ENCODE measurements around the gene MAPK8IP3. TPM values are rescaled to one million over a fixed set of nuclear protein-coding genes. Genes with fewer than 3 reads are reported as not detected.

MAPK8IP3 gene, protein sequence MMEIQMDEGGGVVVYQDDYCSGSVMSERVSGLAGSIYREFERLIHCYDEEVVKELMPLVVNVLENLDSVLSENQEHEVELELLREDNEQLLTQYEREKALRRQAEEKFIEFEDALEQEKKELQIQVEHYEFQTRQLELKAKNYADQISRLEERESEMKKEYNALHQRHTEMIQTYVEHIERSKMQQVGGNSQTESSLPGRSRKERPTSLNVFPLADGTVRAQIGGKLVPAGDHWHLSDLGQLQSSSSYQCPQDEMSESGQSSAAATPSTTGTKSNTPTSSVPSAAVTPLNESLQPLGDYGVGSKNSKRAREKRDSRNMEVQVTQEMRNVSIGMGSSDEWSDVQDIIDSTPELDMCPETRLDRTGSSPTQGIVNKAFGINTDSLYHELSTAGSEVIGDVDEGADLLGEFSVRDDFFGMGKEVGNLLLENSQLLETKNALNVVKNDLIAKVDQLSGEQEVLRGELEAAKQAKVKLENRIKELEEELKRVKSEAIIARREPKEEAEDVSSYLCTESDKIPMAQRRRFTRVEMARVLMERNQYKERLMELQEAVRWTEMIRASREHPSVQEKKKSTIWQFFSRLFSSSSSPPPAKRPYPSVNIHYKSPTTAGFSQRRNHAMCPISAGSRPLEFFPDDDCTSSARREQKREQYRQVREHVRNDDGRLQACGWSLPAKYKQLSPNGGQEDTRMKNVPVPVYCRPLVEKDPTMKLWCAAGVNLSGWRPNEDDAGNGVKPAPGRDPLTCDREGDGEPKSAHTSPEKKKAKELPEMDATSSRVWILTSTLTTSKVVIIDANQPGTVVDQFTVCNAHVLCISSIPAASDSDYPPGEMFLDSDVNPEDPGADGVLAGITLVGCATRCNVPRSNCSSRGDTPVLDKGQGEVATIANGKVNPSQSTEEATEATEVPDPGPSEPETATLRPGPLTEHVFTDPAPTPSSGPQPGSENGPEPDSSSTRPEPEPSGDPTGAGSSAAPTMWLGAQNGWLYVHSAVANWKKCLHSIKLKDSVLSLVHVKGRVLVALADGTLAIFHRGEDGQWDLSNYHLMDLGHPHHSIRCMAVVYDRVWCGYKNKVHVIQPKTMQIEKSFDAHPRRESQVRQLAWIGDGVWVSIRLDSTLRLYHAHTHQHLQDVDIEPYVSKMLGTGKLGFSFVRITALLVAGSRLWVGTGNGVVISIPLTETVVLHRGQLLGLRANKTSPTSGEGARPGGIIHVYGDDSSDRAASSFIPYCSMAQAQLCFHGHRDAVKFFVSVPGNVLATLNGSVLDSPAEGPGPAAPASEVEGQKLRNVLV (N-terminal part only)
- 147 TPM for total RNA-seq (ENCODE audit: unreplicated experiment)
- long read RNA-seq, partial matches to known transcripts: 1 of 8 reads
- long read RNA-seq, other reads (novel, unspliced or antisense): 7 of 8 reads

DNA sequence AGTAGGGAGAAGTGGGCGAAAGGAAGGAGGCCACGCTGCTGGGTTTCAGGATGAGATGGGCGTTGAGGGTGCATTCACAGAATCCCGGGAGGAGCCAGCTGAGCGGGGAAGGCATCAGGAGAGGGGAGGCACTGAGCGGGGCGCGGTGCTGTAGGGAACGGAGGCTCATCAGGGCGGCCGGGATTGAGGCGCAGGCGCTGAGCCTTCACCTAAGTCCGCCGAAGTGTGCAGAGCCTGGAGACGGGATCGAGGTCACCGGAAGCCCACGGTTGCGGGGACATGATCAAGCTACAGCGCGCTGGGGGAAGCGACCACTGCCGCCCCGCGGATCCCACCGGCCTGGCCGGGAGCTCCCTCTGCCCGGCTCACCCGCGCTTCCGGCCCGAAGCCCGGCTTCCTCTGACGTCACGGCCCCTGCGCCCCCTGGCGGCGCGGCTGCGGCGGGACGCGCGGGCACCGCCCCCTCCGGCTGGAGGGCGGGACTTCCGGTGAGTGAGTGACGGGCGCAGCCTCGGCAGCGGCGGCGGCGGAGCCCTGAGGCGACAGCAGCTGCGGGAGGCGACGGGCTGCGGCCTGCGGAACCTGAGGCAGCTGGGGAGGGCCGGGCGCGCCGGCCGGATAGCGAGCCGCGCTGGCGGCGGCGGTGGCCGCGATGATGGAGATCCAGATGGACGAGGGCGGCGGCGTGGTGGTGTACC lies at the start of gene MAPK8IP3:
TSS of gene MAPK8IP3 (plus strand) at position 508 of the 698 bp plus-strand sequence. CDS start at position 653, 145 bp downstream.
- peak; percentile 99 for DNase-seq (ENCODE audit: low spot score)
- peaks cover 18% of the 10 kb centered on the region for H3K27me3 Mint-ChIP-seq (ENCODE audit: unreplicated experiment)
- TF ChIP-seq, protein P1, sequence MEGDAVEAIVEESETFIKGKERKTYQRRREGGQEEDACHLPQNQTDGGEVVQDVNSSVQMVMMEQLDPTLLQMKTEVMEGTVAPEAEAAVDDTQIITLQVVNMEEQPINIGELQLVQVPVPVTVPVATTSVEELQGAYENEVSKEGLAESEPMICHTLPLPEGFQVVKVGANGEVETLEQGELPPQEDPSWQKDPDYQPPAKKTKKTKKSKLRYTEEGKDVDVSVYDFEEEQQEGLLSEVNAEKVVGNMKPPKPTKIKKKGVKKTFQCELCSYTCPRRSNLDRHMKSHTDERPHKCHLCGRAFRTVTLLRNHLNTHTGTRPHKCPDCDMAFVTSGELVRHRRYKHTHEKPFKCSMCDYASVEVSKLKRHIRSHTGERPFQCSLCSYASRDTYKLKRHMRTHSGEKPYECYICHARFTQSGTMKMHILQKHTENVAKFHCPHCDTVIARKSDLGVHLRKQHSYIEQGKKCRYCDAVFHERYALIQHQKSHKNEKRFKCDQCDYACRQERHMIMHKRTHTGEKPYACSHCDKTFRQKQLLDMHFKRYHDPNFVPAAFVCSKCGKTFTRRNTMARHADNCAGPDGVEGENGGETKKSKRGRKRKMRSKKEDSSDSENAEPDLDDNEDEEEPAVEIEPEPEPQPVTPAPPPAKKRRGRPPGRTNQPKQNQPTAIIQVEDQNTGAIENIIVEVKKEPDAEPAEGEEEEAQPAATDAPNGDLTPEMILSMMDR (IDR thresholded peaks at IDR 0.05; ENCODE audit: unreplicated experiment): peak; percentile 100

DNA sequence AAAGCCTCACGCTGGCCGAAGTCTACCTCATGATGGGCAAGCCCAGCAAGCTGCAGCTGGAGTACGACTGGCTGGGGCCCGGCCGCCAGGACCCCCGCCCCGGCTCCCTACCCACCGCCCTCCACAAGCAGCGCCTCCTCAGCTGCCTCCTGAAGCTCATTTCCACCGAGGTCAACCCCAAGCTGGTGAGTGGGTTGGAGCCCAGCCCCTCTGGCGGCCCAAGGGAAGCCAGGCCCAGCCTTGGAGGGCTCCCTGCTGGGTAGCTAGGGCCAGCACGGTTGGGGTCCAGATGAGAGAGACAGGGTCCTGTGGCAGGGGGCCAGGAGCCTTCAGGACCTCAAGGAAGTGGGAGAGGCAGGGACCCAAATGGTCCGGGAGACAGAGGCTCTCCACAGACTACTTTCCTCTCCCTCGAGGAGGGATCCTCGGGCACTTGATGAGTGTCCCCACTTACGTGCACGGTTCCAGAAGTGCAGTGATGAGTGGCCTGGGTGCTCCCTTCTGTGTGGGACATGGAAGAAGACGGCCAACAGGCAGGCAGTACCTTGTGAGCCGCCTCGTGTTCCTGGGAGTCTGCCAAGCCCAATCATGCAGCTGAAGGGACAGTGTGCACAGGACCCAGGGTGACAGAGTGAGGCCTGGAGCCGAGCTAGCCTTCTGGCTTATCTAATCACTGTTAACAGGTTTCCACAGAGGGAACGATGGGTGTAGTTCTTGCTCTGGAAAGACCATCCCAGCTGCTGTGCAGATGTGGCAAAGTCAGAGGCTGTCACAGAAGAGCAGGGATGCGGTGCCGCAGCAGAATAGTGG lies 49.0 kb upstream of the MAPK8IP3 start:
- H3K27me3 Mint-ChIP-seq (ENCODE audit: unreplicated experiment): peaks cover 10% of the 10 kb centered on the region
- no peak overlapping the region for H3K4me3 Mint-ChIP-seq (ENCODE audit: unreplicated experiment)
- H3K36me3 Mint-ChIP-seq (ENCODE audit: low read depth, unreplicated experiment): peaks cover 28% of the 10 kb centered on the region
- H3K4me1 Mint-ChIP-seq (ENCODE audit: unreplicated experiment): peaks cover 10% of the 10 kb centered on the region
- no peak for DNase-seq (ENCODE audit: low spot score)
- no peaks in the 10 kb centered on the region for H3K9me3 Mint-ChIP-seq (ENCODE audit: unreplicated experiment)
- TF ChIP-seq, protein P1 (IDR thresholded peaks at IDR 0.05; ENCODE audit: unreplicated experiment): no peak
- H3K27ac Mint-ChIP-seq (ENCODE audit: unreplicated experiment): no peak overlapping the region

More for the DNA sequence above, at the start of gene MAPK8IP3:
- Mint-ChIP-seq H3K4me1 (ENCODE audit: unreplicated experiment) (peaks cover 16% of the 10 kb centered on the region), H3K36me3 (ENCODE audit: low read depth, unreplicated experiment) (peaks cover 24% of the 10 kb centered on the region), H3K9me3 (ENCODE audit: unreplicated experiment) (no peaks in the 10 kb centered on the region), H3K27ac (ENCODE audit: unreplicated experiment) (peak within 1 kb of the TSS; percentile 97), H3K4me3 (ENCODE audit: unreplicated experiment) (peak within 1 kb of the TSS; percentile 98)

DNA sequence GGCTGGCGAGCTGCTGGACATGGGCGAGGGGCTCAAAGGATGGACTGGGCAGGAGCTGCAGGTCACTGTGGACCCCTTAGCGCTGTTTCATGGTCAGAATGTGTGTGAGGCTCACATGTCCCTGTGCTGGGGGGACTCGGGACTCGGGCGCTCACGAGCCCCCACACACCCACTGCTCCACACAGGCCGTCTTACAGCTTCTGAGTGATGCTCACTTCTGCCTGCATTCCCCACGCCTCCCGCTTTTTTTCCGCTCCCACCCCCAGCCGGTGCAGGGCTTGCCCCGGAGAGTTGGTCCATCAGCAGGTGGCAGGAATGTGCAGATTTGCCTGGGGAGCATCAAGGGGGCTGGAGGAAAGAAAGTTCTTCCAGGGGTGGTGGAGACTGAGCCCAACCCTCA lies 48.2 kb upstream of the MAPK8IP3 start:
- Mint-ChIP-seq H3K27ac (ENCODE audit: unreplicated experiment) (no peak overlapping the region), H3K4me3 (ENCODE audit: unreplicated experiment) (no peak overlapping the region), H3K4me1 (ENCODE audit: unreplicated experiment) (peaks cover 10% of the 10 kb centered on the region), H3K27me3 (ENCODE audit: unreplicated experiment) (peaks cover 10% of the 10 kb centered on the region), H3K9me3 (ENCODE audit: unreplicated experiment) (no peaks in the 10 kb centered on the region), H3K36me3 (ENCODE audit: low read depth, unreplicated experiment) (peaks cover 33% of the 10 kb centered on the region)
- TF ChIP-seq, protein P1 (IDR thresholded peaks at IDR 0.05; ENCODE audit: unreplicated experiment): no peak
- no peak for DNase-seq (ENCODE audit: low spot score)

DNA sequence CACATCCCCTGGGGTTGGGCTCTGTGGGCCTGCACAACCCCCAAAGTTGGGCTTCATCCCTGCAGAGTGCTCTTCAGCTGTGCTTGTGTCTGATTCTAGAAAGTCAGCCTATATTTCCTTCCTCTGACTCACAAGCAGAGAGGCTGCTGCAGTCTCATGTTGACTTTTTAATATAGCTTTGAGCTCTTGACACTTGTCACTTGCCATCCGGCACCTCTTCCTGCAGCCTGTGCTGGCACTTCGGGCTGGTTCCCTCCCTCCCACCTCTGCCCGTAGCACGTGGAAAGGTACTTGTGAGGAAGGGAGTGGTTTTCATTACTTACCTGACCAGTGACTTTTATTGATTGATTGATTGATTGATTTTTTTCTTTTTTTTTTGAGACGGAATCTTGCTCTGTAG lies 47.0 kb upstream of the MAPK8IP3 start:
- H3K9me3 Mint-ChIP-seq (ENCODE audit: unreplicated experiment): no peaks in the 10 kb centered on the region
- TF ChIP-seq, protein P1 (IDR thresholded peaks at IDR 0.05; ENCODE audit: unreplicated experiment): no peak
- no peak overlapping the region for H3K4me3 Mint-ChIP-seq (ENCODE audit: unreplicated experiment)
- H3K36me3 Mint-ChIP-seq (ENCODE audit: low read depth, unreplicated experiment): peaks cover 35% of the 10 kb centered on the region
- H3K27me3 Mint-ChIP-seq (ENCODE audit: unreplicated experiment): peaks cover 10% of the 10 kb centered on the region
- H3K27ac Mint-ChIP-seq (ENCODE audit: unreplicated experiment): no peak overlapping the region
- H3K4me1 Mint-ChIP-seq (ENCODE audit: unreplicated experiment): peaks cover 10% of the 10 kb centered on the region
- no peak for DNase-seq (ENCODE audit: low spot score)

All from endothelial cell (in vitro differentiated cells).